Testis (tissue), 3 donors: ENCODE results near the gene UBAP2. TPM values are rescaled to one million over a fixed set of nuclear protein-coding genes. Genes with fewer than 3 reads are reported as not detected.
"Not testable (repeated sequence)": the region's sequence is repeated elsewhere in the genome, so short reads cannot be mapped to it uniquely, and the experiment has no call there.

Source experiments
- DNase-seq: peaks from one replicate; pipeline ENCODE4 v3.0.0-alpha.2; 2019
- H3K27ac ChIP-seq, 2 donors: fragments of 200-600 bp; sonication (generic); one replicate each; pipeline ENCODE4 v1.5.1; 2019
- H3K27me3 ChIP-seq: fragments of 200-600 bp; sonication (generic); one replicate; pipeline ENCODE4 v1.5.1; 2019
- H3K36me3 ChIP-seq: fragments of 200-600 bp; sonication (generic); one replicate; pipeline ENCODE4 v1.5.1; 2017; ENCODE audit warnings: low read depth; ENCODE audit errors: missing control alignments
- H3K4me1 ChIP-seq: fragments of 200-600 bp; sonication (generic); one replicate; pipeline ENCODE4 v1.5.1; 2019
- H3K4me3 ChIP-seq, 2 donors: fragments of 200-600 bp; sonication (generic); one replicate each; pipeline ENCODE4 v1.5.1; 2017 to 2019
- H3K9me3 ChIP-seq: fragments of 200-600 bp; sonication (generic); one replicate; pipeline ENCODE4 v1.5.1; 2017
- POLR2A ChIP-seq: fragments of 450-650 bp; IDR thresholded peaks from one replicate; pipeline ENCODE4 v1.6.1; 2017; ENCODE audit warnings: antibody characterized with exemption, mild to moderate bottlenecking, moderate library complexity
- WGBS, 2 donors: methylation state at CpG; one replicate each; pipeline ENCODE4 v1.1.5; 2018; 5-methylcytosine and 5-hydroxymethylcytosine counted together
- intact Hi-C: fragments of 100-400 bp; cut with DNase I; formaldehyde crosslinking; loops from one replicate; pipeline ENCODE4 v1.15.1; 2023; ENCODE audit warnings: low total_unique reads
- polyA plus RNA-seq: library from polyadenylated mRNA; stranded (reverse); fragments of 350-450 nt; fragmentation: Illumina TruSeq; extraction: RNeasy Lipid Tissue Mini Kit (QIAGEN cat#74804); gene quantifications from one replicate; pipeline ENCODE4 v1.2.3, GENCODE V29; 2014; ENCODE audit warnings: low read depth, low replicate concordance; ENCODE audit not compliant: insufficient read depth
- total RNA-seq, 2 donors: library from RNA; depleted of rRNA; stranded (reverse); fragments of >200 nt; gene quantifications; one replicate each; pipeline ENCODE4 v1.2.3, GENCODE V29; 2016
- TF ChIP-seq, protein P1 (sequence below), 3 experiments: fragments of 450-650 bp in 2 of 3; fragments of 200-600 bp in 1 of 3; sonication (generic) in 1 of 3; IDR thresholded peaks; one replicate each; pipeline ENCODE4 v1.5.1; 2016 to 2019; ENCODE audit warnings: antibody characterized with exemption in 3 of 3, mild to moderate bottlenecking in 2 of 3, moderate library complexity in 1 of 3

UBAP2 gene
- total and polyA plus RNA-seq, 3 donors from 2014 or later: 72.1 to 94.2 (median 78.5) TPM

DNA sequence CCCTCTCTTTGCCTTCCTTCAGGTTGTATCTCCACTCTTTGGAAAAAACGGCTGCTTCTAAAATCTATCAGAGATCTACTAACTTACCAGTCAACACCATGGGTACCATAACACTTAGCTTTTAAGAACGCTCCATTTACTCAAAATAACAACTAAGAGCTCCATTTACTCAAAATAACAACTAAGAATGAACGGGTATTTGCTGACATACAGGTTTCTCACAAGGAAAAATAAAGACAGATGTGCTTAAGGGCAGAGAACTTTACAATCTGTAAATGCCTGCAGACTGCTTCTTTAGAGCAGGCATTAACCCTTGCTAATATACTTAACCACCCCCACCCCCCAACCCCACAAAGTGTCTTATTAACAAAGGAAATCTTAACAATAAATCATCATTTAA, 2.8 kb downstream of the UBAP2 start:
- no peaks in the 10 kb centered on the region for H3K36me3 ChIP-seq
- no peak overlapping the region for H3K4me3 ChIP-seq
- no peaks in the 10 kb centered on the region for H3K9me3 ChIP-seq
- intact Hi-C loops: no loop called here
- no peak for DNase-seq
- H3K27me3 ChIP-seq: no peaks in the 10 kb centered on the region
- 45 to 46% methylated on average over 3 of the region's 3 CpGs for WGBS, 2 donors
- TF ChIP-seq POLR2A: no peak
- TF ChIP-seq, protein P1, sequence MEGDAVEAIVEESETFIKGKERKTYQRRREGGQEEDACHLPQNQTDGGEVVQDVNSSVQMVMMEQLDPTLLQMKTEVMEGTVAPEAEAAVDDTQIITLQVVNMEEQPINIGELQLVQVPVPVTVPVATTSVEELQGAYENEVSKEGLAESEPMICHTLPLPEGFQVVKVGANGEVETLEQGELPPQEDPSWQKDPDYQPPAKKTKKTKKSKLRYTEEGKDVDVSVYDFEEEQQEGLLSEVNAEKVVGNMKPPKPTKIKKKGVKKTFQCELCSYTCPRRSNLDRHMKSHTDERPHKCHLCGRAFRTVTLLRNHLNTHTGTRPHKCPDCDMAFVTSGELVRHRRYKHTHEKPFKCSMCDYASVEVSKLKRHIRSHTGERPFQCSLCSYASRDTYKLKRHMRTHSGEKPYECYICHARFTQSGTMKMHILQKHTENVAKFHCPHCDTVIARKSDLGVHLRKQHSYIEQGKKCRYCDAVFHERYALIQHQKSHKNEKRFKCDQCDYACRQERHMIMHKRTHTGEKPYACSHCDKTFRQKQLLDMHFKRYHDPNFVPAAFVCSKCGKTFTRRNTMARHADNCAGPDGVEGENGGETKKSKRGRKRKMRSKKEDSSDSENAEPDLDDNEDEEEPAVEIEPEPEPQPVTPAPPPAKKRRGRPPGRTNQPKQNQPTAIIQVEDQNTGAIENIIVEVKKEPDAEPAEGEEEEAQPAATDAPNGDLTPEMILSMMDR (IDR thresholded peaks at IDR 0.05): no peak
- H3K27ac ChIP-seq: no peak overlapping the region
- peaks cover 20% of the 10 kb centered on the region for H3K4me1 ChIP-seq

DNA sequence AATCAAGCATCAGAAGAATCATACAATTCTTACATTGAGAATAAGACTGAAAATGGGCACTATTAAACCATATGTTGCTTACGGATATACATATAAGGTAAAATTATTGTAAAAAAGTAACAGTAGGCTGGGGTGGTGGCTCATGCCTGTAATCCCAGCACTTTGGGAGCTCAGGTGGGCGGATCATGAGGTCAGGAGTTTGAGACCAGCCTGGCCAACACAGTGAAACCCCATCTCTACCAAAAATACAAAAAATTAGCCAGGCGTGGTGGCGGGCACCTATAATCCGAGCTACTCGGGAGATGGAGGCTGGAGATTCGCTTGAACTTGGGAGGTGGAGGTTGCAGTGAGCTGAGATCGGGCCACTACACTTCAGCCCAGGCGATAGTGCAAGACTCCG, 6.6 kb downstream of the UBAP2 start:
- intact Hi-C loops, H3K9me3 ChIP-seq, H3K4me3 ChIP-seq, H3K27me3 ChIP-seq, H3K27ac ChIP-seq, DNase-seq, H3K36me3 ChIP-seq, H3K4me1 ChIP-seq: not testable (repeated sequence)
- WGBS, 2 donors: 91 to 96% methylated on average over 9 to 10 of the region's 10 CpGs

DNA sequence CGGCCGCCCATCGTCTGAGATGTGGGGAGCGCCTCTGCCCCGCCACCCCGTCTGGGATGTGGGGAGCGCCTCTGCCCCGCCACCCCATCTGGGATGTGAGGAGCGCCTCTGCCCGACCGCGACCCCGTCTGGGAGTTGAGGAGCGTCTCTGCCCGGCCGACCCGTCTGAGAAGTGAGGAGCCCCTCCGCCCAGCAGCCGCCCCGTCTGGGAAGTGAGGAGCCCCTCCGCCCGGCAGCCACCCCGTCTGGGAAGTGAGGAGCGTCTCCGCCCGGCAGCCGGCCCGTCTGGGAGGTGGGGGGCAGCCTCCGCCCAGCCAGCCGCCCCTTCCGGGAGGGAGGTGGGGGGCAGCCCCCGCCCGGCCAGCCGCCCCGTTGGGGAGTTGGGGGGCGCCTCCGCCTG, 9.8 kb downstream of the UBAP2 start:
- intact Hi-C loops, H3K27ac ChIP-seq, H3K36me3 ChIP-seq, H3K4me3 ChIP-seq, H3K9me3 ChIP-seq, H3K27me3 ChIP-seq, H3K4me1 ChIP-seq, DNase-seq: not testable (repeated sequence)
- 92% methylated on average over 2 to 25 of the region's 37 CpGs for WGBS, 2 donors

DNA sequence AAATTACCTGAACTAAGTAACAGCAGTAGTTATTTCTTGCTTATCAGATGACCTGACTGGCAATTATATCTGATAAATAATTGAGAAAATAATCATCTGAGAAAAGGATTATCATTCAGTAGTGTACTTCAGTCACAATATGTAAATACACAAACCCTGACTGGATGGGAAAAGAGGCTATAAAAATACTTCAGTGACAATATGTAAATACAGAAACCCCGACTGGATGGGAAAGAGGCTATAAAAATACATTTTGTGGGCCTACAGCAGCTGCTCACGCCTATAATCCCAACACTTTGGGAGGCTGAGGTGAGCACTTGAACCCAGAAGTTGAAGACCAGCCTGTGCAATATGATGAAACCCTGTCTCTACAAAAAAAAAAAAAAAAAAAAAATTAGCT, 11.1 kb downstream of the UBAP2 start:
- DNase-seq: no peak

DNA sequence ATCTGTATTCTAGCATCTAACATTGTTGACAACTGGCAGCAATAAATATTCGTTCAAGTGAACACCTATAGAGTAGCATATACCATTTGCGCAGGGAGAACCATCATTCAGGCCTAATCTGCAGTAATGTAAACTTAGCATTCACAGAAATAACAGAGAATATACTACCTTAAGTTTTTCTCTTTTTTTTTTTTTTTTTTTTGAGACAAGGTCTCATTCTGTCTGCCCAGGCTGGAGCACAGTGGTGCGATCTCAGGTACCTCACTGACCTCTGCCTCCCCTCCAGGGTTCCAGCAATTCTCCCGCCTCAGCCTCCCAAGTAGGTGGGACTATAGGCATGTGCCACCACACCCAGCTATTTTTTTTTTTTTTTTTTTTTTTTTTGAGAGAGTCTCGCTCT, 12.1 kb downstream of the UBAP2 start:
- no peaks in the 10 kb centered on the region for H3K9me3 ChIP-seq
- no peak for TF ChIP-seq POLR2A
- TF ChIP-seq, protein P1 (IDR thresholded peaks at IDR 0.05): no peak
- no peaks in the 10 kb centered on the region for H3K27me3 ChIP-seq
- 94 to 95% methylated on average over 5 of the region's 5 CpGs for WGBS, 2 donors
- H3K27ac ChIP-seq: no peak overlapping the region
- DNase-seq: no peak
- intact Hi-C loops: no loop called here
- H3K4me3 ChIP-seq: no peak overlapping the region
- H3K4me1 ChIP-seq: no peaks in the 10 kb centered on the region
- H3K36me3 ChIP-seq: no peaks in the 10 kb centered on the region

More for the DNA sequence above, 11.1 kb downstream of the UBAP2 start:
- H3K27ac ChIP-seq: no peak overlapping the region
- H3K9me3 ChIP-seq: no peaks in the 10 kb centered on the region
- H3K27me3 ChIP-seq: no peaks in the 10 kb centered on the region
- TF ChIP-seq, protein P1 (IDR thresholded peaks at IDR 0.05): no peak
- TF ChIP-seq POLR2A: no peak
- WGBS, 2 donors: 82 to 86% methylated on average over 2 of the region's 2 CpGs
- H3K4me3 ChIP-seq: no peak overlapping the region
- no peaks in the 10 kb centered on the region for H3K36me3 ChIP-seq
- intact Hi-C loops: no loop called here
- H3K4me1 ChIP-seq: no peaks in the 10 kb centered on the region

DNA sequence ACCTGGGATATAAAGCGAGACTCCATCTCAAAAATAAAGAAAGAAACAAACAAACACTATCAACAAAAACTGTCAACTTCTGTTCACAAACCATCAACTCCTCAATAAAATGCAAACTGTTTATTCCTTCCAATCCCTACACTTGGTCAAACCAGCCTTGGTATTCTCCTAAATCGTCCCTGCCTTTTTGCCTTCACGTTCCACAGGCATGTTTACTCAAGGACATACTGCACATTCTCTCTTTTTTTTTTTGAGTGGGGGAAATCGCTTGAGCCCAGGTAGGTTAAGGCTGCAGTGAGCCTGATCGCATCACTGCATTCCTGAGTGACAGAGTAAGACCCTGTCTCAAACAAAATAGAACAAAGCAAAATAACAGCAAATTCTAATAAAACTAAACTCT, 13.0 kb downstream of the UBAP2 start:
- Histone ChIP-seq H3K4me3 (no peak overlapping the region), H3K4me1 (no peaks in the 10 kb centered on the region), H3K27ac (no peak overlapping the region), H3K36me3 (no peaks in the 10 kb centered on the region), H3K9me3 (no peaks in the 10 kb centered on the region), H3K27me3 (no peaks in the 10 kb centered on the region)
- no peak for DNase-seq
- WGBS, 2 donors: 41 to 49% methylated on average over 5 of the region's 5 CpGs
- intact Hi-C loops: no loop called here
- TF ChIP-seq, protein P1 (IDR thresholded peaks at IDR 0.05): no peak
- TF ChIP-seq POLR2A: no peak
